ENCODE results near the gene RAPH1.
"Not testable (repeated sequence)": the region's sequence is repeated elsewhere in the genome, so short reads cannot be mapped to it uniquely, and the experiment has no call there.

RAPH1 gene

DNA sequence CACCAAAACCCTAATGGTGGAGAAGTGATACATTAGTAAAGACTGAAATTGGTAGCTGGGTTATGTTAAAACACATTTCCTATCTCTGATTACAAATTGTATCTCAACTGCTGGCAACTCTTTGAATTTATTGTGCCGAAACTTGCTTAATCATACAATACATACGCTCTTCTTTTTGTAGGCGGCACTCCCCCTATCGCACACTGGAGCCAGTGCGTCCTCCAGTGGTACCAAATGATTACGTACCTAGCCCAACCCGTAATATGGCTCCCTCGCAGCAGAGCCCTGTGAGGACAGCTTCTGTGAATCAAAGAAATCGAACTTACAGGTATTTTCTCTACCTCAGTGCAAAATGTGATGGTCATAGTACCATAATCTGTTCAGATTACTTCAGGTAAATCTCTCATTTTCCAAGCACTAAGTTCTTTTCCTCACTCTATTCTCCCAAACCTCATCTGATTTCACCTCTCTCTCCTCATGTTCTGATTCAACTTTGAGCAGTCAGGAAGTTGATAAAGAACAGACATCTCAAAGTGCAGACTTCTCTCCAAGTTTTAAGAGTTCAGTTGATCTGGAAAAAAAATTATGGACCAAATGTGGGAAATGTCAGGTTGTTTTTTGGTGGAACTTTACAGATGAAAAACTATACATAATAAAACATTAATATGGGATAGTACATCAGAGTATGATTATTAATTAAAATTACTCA lies 140.4 kb downstream of the RAPH1 start:
- peak; percentile 40 for DNase-seq
- H3K4me3 ChIP-seq (ENCODE audit: low read depth, low read length): no peak overlapping the region
- no peaks in the 10 kb centered on the region for H3K27me3 ChIP-seq
- peaks cover 21% of the 10 kb centered on the region for H3K36me3 ChIP-seq
- TF ChIP-seq, protein P1, sequence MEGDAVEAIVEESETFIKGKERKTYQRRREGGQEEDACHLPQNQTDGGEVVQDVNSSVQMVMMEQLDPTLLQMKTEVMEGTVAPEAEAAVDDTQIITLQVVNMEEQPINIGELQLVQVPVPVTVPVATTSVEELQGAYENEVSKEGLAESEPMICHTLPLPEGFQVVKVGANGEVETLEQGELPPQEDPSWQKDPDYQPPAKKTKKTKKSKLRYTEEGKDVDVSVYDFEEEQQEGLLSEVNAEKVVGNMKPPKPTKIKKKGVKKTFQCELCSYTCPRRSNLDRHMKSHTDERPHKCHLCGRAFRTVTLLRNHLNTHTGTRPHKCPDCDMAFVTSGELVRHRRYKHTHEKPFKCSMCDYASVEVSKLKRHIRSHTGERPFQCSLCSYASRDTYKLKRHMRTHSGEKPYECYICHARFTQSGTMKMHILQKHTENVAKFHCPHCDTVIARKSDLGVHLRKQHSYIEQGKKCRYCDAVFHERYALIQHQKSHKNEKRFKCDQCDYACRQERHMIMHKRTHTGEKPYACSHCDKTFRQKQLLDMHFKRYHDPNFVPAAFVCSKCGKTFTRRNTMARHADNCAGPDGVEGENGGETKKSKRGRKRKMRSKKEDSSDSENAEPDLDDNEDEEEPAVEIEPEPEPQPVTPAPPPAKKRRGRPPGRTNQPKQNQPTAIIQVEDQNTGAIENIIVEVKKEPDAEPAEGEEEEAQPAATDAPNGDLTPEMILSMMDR (IDR thresholded peaks at IDR 0.05; ENCODE audit: low read depth, low read length): peak; percentile 64
- H3K9me3 ChIP-seq: no peaks in the 10 kb centered on the region; the same call in 1 of the 2 replicates
- no peaks in the 10 kb centered on the region for H3K4me1 ChIP-seq

DNA sequence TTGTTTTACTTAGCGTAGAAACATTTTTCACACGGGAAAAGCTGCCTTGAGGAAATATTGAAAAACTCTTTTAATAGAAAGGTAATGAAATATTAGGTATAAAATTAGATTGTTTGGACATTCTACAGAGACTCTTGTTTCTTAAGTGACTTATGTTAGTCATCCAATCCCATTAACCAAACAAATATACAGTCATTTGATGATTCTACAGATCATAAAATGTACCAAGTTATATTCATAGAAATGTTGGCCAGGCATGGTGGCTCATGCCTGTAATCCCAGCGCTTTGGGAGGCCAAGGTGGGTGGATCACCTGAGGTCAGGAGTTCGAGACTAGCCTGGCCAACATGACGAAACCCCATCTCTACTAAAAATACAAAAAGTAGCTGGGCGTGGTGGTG lies 146.9 kb downstream of the RAPH1 start:
- not testable (repeated sequence) for H3K9me3 ChIP-seq; H3K4me3 ChIP-seq (ENCODE audit: low read depth, low read length); H3K4me1 ChIP-seq; H3K27me3 ChIP-seq; H3K36me3 ChIP-seq; DNase-seq

DNA sequence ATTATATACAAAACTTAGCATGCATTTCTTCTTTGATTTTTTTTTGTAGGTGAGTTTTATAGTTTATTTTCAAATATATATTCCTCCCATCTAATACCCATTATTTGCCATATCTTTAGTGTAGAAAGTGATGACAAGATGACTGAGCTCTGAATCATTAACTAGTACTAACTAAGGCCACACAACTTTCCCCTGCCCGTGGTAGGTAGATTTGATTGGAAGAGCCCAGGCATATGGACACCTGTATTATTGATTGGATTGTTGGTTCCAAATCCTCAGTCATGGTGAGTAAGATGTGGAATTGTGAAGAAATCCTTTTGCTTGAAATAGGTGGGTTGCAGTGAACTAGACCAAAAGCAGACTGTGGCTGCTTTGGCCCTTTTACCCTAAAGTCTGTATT lies 152.1 kb downstream of the RAPH1 start:
- Histone ChIP-seq H3K27me3 (no peaks in the 10 kb centered on the region), H3K9me3 (no peaks in the 10 kb centered on the region), H3K4me3 (ENCODE audit: low read depth, low read length) (no peak overlapping the region), H3K36me3 (peaks cover 6% of the 10 kb centered on the region), H3K4me1 (no peaks in the 10 kb centered on the region)
- TF ChIP-seq, protein P1 (IDR thresholded peaks at IDR 0.05; ENCODE audit: low read depth, low read length): no peak
- DNase-seq: no peak

DNA sequence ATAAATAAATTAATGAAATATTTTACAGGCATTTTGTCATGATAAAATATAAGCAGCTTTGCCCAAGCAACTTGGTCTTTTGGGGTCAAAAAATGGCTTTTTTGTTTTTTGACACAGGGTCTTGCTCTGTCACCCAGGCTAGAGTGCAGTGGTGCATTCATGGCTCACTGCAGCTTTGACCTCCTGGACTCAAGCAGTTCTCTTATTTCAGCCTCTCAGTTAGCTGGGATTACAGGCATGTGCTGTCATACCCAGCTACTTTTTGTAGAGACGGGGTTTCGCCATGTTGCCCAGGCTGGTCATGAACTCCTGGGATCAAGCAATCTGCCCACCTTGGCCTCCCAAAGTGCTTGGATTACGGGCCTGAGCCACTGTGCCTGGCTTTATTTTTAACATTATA lies 155.9 kb downstream of the RAPH1 start:
- TF ChIP-seq, protein P1 (IDR thresholded peaks at IDR 0.05; ENCODE audit: low read depth, low read length): no peak
- H3K9me3 ChIP-seq: no peaks in the 10 kb centered on the region
- no peak overlapping the region for H3K4me3 ChIP-seq (ENCODE audit: low read depth, low read length)
- DNase-seq: no peak
- H3K4me1 ChIP-seq: no peaks in the 10 kb centered on the region
- H3K36me3 ChIP-seq: peaks cover 6% of the 10 kb centered on the region
- no peaks in the 10 kb centered on the region for H3K27me3 ChIP-seq

DNA sequence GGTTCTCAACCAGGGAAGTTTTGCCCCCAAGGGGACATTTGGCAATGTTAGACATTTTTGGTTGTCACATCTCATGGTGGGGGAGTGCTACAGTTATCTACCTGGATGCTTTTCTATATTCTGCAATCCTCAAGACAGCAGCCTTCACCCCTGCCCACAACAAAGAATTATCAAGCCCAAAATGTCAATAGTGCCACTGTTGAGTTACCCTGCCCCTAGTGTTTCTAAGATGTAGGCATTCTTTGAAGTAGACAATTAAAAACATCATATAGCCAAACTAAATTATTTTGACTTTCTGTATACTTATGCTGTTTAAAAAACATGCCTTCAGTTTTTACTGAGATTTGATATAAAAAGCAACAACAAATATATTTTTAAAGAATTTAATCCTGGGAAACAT lies 158.9 kb downstream of the RAPH1 start:
- H3K4me1 ChIP-seq: no peaks in the 10 kb centered on the region
- H3K27me3 ChIP-seq: no peaks in the 10 kb centered on the region
- H3K4me3 ChIP-seq (ENCODE audit: low read depth, low read length): no peak overlapping the region
- no peaks in the 10 kb centered on the region for H3K9me3 ChIP-seq
- H3K36me3 ChIP-seq: peaks cover 4% of the 10 kb centered on the region; the same call in 1 of the 2 replicates
- no peak for DNase-seq
- TF ChIP-seq, protein P1 (IDR thresholded peaks at IDR 0.05; ENCODE audit: low read depth, low read length): peak; percentile 26

DNA sequence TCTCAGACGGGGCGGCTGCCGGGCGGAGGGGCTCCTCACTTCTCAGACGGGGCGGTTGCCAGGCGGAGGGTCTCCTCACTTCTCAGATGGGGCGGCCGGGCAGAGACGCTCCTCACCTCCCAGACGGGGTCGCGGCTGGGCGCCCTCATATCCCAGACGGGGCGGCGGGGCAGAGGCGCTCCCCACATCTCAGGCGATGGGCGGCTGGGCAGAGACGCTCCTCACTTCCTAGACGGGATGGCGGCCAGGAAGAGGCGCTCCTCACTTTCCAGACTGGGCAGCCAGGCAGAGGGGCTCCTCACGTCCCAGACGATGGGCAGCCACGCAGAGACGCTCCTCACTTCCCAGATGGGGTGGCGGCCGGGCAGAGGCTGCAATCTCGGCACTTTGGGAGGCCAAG lies 162.4 kb downstream of the RAPH1 start:
- not testable (repeated sequence) for H3K4me3 ChIP-seq (ENCODE audit: low read depth, low read length); H3K4me1 ChIP-seq; H3K9me3 ChIP-seq; H3K27me3 ChIP-seq; DNase-seq
- peaks cover 12% of the 10 kb centered on the region for H3K36me3 ChIP-seq

DNA sequence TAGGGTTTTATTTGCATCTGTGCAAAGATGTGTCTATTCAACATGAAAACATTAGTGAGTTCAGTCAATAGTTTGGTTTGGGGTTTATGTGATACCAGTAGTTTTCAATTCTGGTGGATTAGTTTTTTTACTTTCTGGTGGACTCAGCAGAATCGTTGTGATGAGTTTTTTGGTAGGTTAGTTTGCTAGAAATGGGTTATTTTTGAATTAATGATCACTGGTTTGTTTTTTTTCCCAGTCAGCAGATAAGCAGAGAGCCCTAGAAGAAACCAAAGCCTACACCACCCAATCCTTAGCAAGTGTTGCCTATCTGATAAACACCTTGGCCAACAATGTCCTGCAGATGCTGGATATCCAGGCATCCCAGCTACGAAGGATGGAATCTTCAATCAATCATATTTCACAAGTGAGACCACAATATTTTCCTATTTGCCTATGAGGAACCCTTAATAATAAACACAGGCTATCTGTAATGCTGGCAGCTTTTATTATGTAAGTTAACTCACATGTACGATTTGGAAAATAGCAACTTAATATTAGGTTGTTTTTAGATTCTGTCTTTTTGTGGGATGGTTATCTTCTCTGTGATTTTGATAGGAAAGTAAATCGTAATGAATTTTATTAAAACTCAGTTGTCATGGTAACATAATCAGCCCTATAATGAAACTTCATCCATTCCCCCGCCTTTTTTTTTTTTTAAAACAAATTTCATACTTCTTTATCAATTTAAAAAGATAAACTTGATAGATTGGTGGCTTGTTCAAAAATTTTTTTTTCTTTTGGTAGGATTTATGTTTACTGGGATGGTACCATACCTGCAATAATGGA lies 168.2 kb downstream of the RAPH1 start:
- H3K4me1 ChIP-seq: no peaks in the 10 kb centered on the region
- no peak overlapping the region for H3K4me3 ChIP-seq (ENCODE audit: low read depth, low read length)

More for the DNA sequence above, 168.2 kb downstream of the RAPH1 start:
- Histone ChIP-seq H3K9me3 (no peaks in the 10 kb centered on the region), H3K27me3 (no peaks in the 10 kb centered on the region), H3K36me3 (peaks cover 19% of the 10 kb centered on the region)
- TF ChIP-seq, protein P1 (IDR thresholded peaks at IDR 0.05; ENCODE audit: low read depth, low read length): no peak
- no peak for DNase-seq

Data from BE2C (cell line).